DND-41 (cell line): Measurements from ENCODE around the gene CAPN12.

Experiments used
- CTCF ChIP-seq: IDR thresholded peaks from 2 replicates; pipeline ENCODE4 v1.5.1; 2012; ENCODE audit warnings: borderline replicate concordance, low read length, moderate library complexity, mild to moderate bottlenecking; ENCODE audit not compliant: poor library complexity, severe bottlenecking; ENCODE audit errors: extremely low read depth
- EZH2 ChIP-seq: IDR thresholded peaks from 3 replicates; pipeline ENCODE4 v1.6.1; 2012; ENCODE audit warnings: borderline replicate concordance, low read depth, mild to moderate bottlenecking, moderate library complexity, low read length, inconsistent platforms; ENCODE audit not compliant: severe bottlenecking

- no peak for TF ChIP-seq EZH2
- no peak for TF ChIP-seq CTCF
Measured at GRCh38 chr19:38698225-38699026, 45.8 kb downstream of the CAPN12 start.
